HL-60 (cell line): ENCODE measurements around the gene SUN3.

Experiments used
- DNase-seq, 2 experiments: peaks; one replicate each; pipeline ENCODE4 v3.0.0-alpha.2; 2010 to 2020; ENCODE audit warnings: low read depth in 1 of 2, low spot score in 1 of 2
- H3K27ac ChIP-seq: fragments of 250-450 bp; sonication (Bioruptor Pico); replicated peaks from 2 replicates; pipeline ENCODE4 v1.5.1; 2020; ENCODE audit warnings: mild to moderate bottlenecking, moderate library complexity
- H3K27me3 ChIP-seq: fragments of 250-450 bp; sonication (Bioruptor Pico); 2 replicates; pipeline ENCODE4 v1.5.1; 2021; ENCODE audit warnings: mild to moderate bottlenecking, moderate library complexity; ENCODE audit not compliant: insufficient read depth, poor library complexity, severe bottlenecking
- H3K4me3 ChIP-seq: replicated peaks from 2 replicates; pipeline ENCODE4 v1.5.1; 2011; ENCODE audit warnings: mild to moderate bottlenecking, control low read depth, low read length; ENCODE audit not compliant: insufficient read depth
- GABPA ChIP-seq: IDR thresholded peaks from 2 replicates; pipeline ENCODE4 v1.6.1; 2012; ENCODE audit warnings: low read depth
- POLR2AphosphoS5 ChIP-seq: IDR thresholded peaks from 2 replicates; pipeline ENCODE4 v1.6.1; 2012; ENCODE audit warnings: low read depth
- REST ChIP-seq: IDR thresholded peaks from 2 replicates; pipeline ENCODE4 v1.6.1; 2012; ENCODE audit warnings: low read depth; ENCODE audit not compliant: insufficient replicate concordance
- SPI1 ChIP-seq: IDR thresholded peaks from 2 replicates; pipeline ENCODE4 v1.6.1; 2012; ENCODE audit warnings: low read depth, mild to moderate bottlenecking, borderline replicate concordance
- TF ChIP-seq, protein P1 (sequence below): IDR thresholded peaks from one replicate; pipeline ENCODE4 v1.5.1; 2011; ENCODE audit warnings: low read length, control low read depth, inconsistent platforms; ENCODE audit not compliant: insufficient read depth

Gene SUN3

DNA sequence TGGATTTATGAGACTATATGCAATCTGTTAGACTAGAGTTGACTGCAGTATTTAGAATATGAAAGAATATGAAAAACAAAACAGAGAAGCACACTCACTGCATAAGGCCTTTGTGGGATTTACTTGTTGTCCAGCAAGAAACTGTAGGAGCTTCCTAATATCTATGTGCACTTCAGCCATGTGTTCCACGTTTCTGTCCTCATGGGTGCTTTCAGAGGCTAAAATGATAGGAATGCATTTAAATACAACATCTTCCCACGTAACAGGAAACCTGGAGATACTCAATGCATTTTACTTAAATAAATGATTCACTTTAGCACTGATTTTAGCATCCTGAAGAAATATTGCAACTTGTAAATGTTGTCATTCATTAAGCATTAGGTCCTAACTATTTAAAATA lies 61.2 kb downstream of the SUN3 start:
- TF ChIP-seq SPI1 (no peak), POLR2AphosphoS5 (no peak), REST (no peak), GABPA (no peak)
- TF ChIP-seq, protein P1, sequence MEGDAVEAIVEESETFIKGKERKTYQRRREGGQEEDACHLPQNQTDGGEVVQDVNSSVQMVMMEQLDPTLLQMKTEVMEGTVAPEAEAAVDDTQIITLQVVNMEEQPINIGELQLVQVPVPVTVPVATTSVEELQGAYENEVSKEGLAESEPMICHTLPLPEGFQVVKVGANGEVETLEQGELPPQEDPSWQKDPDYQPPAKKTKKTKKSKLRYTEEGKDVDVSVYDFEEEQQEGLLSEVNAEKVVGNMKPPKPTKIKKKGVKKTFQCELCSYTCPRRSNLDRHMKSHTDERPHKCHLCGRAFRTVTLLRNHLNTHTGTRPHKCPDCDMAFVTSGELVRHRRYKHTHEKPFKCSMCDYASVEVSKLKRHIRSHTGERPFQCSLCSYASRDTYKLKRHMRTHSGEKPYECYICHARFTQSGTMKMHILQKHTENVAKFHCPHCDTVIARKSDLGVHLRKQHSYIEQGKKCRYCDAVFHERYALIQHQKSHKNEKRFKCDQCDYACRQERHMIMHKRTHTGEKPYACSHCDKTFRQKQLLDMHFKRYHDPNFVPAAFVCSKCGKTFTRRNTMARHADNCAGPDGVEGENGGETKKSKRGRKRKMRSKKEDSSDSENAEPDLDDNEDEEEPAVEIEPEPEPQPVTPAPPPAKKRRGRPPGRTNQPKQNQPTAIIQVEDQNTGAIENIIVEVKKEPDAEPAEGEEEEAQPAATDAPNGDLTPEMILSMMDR: no peak
- Histone ChIP-seq H3K27me3 (no peaks in the 10 kb centered on the region), H3K27ac (no peak overlapping the region), H3K4me3 (no peak overlapping the region)
- DNase-seq: no peak

GRCh38 chr7:47967123-47967522 lies 61.8 kb downstream of the SUN3 start:
- Histone ChIP-seq H3K27ac (no peak overlapping the region), H3K27me3 (no peaks in the 10 kb centered on the region), H3K4me3 (no peak overlapping the region)
- no peak for TF ChIP-seq GABPA
- TF ChIP-seq, protein P1: no peak
- TF ChIP-seq SPI1: no peak
- TF ChIP-seq POLR2AphosphoS5: no peak
- TF ChIP-seq REST: no peak
- no peak for DNase-seq

DNA sequence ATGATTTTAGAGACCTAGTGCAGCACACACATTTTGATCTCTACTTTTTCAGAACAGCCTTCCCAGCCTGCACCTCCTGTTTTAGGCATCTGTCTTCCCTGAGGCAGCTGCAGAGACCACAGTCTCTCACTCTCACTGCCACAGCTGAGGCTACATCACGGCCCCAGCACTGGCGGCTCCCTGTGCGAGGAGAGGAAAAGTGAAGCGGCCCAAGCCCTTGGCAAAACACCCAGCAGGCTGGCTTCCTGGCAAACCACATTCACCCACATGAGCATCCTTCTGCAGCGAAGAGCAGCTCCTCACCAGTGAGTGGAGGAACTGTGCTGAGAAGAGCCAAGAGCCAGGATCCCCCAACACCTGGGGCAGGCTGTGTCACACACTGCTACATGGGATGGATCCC lies 63.5 kb downstream of the SUN3 start:
- Histone ChIP-seq H3K4me3 (no peak overlapping the region), H3K27me3 (no peaks in the 10 kb centered on the region), H3K27ac (no peak overlapping the region)
- no peak for DNase-seq
- TF ChIP-seq REST: no peak
- TF ChIP-seq GABPA: no peak
- TF ChIP-seq, protein P1: no peak
- no peak for TF ChIP-seq SPI1
- no peak for TF ChIP-seq POLR2AphosphoS5
